ENCODE results near the gene MAGEF1.

The MAGEF1 gene

DNA sequence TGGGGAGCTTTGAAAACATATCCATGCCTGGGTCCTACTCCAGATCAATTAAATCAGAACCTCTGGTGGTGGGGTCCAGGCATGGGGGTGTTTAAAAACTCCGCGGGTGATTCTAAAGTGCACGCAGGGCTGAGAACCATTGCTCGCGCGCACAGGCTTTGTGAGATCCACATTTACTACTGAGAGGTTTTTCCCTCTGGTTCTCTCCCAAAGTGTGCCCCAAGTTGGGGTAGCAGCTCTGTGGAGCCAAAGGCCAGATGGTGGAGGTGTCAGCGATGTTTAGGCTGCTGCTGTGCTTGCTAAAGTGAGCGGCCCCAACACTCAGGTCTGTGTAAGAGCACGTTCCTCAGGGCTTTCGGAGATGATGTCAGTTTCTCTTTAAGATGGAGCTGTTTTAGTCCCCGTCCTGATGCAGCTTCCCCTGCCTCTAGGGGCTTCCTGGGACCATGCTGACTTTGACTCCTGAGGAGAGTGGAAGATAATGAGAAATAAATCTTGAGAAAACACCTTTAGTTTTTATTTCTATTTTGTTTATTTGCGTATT, 13.4 kb upstream of the MAGEF1 start:
- DNase-seq (ENCODE audit: low spot score) = no peak

- no peak for DNase-seq (ENCODE audit: low spot score)
These were observed 12.8 kb upstream of the MAGEF1 start for GRCh38 chr3:184724699-184725098.

- no peak for DNase-seq (ENCODE audit: low spot score)
These were observed 7.8 kb upstream of the MAGEF1 start for GRCh38 chr3:184719709-184720108.

DNA sequence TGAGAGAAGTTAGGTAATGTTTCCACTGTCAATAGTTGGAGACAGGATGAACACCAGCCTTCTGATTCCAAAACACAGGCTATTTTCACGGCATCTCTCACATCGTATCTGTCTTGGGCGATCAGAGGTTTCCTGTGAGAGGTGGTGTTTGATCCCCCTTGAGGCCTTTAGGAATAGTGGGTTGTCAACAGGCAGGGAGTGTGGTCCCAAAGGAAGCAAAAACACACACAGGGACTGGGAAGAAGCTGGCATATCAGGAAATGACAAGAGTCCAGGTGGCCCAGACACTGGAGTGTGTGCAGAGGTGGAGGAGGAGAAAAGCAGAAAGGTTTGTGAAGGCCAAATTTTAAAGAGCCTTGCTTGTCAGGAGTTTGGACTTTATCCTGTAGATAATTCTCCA, 6.6 kb upstream of the MAGEF1 start:
- no peak for DNase-seq (ENCODE audit: low spot score)

- no peak for DNase-seq (ENCODE audit: low spot score)
These were observed 5.6 kb upstream of the MAGEF1 start for GRCh38 chr3:184717399-184717983.

DNA sequence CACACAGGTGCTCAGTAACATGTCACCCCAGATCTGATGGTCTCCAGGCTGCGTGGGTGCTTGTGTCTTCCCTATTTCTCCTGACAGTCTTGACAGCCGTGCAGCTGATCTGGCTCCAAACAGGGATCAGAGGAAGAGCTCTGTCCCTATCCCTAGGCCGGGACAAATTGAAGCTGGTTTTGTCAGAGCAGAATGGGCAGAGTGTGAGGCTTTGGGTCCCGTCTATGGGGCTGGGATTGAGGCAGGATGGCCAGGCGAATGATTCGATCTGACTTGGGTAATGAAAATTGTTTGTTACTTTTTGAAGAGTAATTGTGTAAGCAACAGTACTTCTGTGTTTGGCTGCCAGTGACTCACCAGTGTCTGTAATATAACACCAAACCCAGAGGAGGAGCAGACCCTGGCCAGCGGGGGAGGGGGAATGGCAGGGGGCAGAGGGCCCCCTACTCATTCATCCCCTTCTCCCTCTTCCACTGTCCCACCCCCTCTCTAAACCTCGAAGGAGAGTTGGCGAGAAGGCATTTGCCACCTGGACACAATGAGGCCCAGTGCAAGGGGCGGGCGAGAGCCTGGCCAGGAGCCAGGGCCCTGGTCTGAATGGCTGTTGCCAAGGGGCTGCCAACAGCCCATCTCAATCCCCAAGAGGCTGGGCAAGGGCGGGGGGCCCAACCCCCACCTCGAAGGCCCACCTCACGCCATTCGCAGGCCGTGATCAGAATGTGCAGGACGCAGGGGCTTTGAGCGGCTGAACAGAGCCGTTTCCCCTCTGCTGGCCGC, 4.9 kb upstream of the MAGEF1 start:
- DNase-seq (ENCODE audit: low spot score) = no peak

- DNase-seq (ENCODE audit: low spot score) = no peak
These were observed 4.2 kb upstream of the MAGEF1 start for GRCh38 chr3:184715943-184716621.

DNA sequence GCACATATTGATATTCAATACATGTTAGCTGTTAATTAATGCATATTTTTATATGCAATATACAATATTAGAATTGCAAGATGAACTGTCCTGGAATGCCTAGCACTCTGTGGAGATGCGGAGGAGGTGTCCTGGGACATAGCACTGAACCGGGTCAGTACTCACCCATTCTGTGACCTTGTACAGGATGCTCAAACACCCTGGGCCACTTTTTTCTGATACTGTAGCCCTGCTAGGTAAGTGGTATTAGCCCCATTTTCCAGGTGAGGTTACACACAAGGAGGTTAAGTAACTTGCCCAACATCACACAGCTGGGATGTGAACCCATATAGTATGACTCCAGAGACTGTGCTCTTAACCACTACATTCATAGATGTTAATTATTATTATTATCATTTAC, 1.7 kb upstream of the MAGEF1 start:
- no peak for DNase-seq (ENCODE audit: low spot score)

GRCh38 chr3:184713040-184713355, 1.1 kb upstream of the MAGEF1 start:
- DNase-seq (ENCODE audit: low spot score) = no peak

DNA sequence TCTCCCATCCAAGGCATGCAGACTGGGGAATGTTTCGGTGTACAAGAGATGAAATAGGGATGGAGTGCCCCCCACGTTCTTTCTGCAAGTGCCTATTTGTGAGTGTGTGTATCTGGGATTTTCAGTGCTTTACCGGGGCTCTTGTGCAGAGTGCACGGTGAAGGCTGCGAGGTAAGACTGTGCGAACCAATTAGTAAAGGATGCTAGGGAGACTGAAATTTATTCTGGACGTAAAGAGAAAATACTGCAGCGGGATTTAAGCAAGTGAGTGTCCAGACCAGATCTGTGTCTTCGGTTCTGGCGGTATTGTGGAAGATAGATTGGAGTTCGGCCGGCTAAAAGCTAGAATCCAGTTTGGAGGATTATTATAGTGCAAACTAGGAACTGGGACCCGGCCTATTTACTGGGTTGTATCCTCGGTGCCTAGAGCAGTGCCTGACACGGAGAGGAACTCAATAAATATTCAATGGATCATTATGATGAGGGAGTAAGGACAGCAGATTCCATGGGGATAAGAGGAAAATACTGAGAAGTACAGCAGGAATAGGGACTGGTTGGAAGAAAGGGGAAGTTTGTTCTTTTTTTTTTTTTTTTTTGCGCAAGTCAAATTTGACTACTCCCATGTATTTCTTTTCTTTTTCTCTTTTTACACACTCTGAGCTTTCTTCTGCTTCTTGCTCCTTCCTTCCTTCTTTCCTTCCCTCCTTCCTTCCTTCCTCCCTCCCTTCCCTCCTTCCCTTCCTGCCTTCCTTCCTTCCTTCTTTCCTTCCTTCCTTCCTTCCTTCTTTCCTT, 580 bp upstream of the MAGEF1 start:
- DNase-seq (ENCODE audit: low spot score) = no peak

- DNase-seq (ENCODE audit: low spot score) = no peak
These were observed 883 bp downstream of the MAGEF1 start for GRCh38 chr3:184710870-184711492.

DNA sequence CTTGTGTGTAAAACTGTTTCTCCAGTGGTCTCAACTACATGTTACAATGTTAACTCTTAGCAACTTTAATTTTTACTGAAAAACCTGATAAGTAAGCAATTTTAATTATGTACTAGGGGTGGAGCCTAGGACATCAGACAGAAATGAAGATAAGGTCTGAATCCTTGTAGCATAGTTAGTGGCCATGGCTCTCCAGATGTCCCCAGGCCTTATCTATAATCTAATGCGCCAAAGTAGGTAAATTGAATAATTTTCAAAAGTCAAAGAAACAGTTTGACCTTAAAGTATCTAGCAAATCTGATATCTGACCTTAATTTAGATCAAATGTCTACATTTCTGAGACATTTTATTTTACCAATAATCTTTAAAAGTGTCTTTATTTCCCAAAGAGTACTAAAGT, 8.2 kb downstream of the MAGEF1 start:
- no peak for DNase-seq (ENCODE audit: low spot score)

DNA sequence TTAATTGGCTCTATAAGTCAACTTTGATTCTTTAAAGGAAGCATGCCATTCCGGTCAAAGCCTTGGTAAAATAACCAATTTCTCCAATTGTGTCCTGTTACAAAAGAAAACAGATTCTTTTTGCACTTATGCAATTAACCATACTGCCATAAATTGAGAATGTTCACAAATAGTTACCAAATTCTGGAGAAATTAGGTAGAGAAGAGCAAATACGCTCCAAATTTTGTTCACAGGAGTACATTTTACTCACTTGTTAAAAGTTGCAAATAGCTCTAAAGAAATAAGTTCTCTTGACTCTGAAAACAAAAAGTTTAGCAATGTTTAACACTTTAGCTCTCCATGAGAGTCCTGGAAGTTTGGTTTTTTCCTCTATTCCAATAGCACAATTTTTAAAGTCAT, 11.1 kb downstream of the MAGEF1 start:
- DNase-seq (ENCODE audit: low spot score) = no peak

- DNase-seq (ENCODE audit: low spot score) = no peak
These were observed 14.0 kb downstream of the MAGEF1 start for GRCh38 chr3:184697845-184698244.

- DNase-seq (ENCODE audit: low spot score) = no peak
These were observed 15.2 kb downstream of the MAGEF1 start for GRCh38 chr3:184696697-184697096.

DNA sequence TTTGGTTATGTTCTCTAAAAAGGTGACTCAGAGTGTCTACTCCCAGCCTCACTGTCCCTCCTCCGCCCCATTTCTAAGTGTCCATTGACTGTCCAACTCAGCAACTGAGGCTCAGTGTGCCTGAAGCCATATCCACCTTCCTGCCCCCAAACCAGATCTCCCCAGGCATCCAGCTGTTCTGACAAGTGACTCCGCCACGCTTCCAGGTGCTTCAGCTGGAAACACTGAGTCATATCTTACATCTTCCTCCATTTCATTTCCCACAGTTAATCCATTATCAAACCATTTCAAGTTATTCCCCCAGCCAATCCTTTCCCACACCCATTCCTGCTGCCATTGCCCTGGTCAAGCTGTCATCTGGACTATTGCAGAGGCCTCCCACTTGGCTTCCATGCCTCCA, 17.1 kb downstream of the MAGEF1 start:
- DNase-seq (ENCODE audit: low spot score) = no peak

DNA sequence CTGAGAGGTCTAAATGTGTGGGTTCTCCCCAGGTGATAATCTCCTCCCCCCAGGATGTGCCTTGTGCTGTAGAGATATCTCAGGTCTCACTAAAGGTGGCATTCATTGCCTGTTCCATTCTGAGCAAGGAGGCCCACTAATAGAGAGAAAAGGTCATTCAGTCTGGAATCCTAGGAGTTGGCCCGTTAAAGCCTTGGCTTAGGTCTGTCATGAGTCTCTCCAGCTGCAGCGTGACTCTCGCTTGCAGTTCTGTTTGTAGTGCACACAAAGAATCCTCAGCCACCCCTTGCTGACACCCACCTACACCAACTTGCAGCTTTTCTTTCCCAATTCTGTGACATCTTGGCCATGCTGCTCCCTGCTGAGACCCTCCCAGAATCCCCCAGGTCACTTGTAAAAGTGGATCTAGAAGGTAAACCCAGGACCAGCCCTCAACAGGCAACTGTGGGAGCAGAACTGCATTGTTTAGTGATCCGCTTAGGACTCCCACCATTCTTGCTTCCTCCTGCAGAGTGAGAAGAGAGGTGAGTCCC, 17.7 kb downstream of the MAGEF1 start:
- DNase-seq (ENCODE audit: low spot score) = no peak

DNA sequence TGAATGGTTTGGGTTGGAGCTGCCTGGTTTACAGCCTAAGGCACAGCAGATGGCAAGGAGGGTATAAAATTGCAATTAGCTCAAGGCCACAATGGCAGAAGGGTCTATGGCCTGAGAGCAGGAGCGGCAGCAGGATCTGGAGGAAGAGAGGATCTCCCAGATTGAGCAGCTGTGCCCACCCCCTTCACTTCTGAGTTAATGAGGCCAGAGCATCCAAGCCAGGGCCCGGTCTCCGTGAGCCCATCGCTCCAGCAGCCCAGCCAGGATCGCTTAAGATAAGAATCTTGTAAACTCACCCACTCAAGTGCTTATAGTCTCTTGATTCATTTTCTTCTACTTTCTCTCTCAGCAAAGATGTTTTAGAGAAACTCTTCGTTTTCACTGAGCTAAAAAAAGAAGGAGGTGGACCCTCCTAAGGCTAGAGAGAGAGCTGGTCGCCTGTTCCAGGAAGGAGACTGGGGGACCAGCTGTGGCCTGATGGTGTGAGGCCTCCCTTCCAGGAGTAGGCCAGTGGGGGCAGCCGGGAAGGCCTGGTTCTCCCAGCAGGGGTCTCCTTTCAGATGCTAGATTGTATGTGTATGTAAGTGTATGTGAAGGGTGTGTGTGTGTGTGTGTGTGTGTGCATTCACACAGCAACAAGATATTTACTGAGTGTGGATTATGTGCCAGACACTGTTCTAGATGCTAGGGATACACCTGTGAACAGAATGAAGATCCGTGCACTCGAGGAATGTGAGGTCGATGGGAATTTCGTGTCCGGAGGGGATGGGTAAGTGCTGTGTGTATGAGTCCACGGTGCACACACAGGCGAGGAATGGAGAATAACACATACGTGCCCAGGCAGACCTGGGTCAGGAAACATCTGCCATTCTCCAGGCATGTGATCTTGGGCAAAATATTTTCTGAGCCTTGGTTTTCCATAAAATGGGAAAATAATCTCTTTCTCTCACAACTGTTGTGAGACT, 18.6 kb downstream of the MAGEF1 start:
- DNase-seq (ENCODE audit: low spot score) = no peak

GRCh38 chr3:184691397-184692231, 20.2 kb downstream of the MAGEF1 start:
- no peak for DNase-seq (ENCODE audit: low spot score)

Measured in LoVo (cell line).